NCI-H146 treated with DMSO at 0.1 percent for 48 hours (cell line): ENCODE data around the gene FOSL2.

ENCODE experiments used
- DNase-seq: peaks from one replicate; lab custom pipeline; 2025; ENCODE audit not compliant: unreplicated experiment; lab: John Stamatoyannopoulos, UW

FOSL2 gene

GRCh38 chr2:28430377-28430765 is 37.7 kb downstream of the FOSL2 start:
- DNase-seq = no peak

DNA sequence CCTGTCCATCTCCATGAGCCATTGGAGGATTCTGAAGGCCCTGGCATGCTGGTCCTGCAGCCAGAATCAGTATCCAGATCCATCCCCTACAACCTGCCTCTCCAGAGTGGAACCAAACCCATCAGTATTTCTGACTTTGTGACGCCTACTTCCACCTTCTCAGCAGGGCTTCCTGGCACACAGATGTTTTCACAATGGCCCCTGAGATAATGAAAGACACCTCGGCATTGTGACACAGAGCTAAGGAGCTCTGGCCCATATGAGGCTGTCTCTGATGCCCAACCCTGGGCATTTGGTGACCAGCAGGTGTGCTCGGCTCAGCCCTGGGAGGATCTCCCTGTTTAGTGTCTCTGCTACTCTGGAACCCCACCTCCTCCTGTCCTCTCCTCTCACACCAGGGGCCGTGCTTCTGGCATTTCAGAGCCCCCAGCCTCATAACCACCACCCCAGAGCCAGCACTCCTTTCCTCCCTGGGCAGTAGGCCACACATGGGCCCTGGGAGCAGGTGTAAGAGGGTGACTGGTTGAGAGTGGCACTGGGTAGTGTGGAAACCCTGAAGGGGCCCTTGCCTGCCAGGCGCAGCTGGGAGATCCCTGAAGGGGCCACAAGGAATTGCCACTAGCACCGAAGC is 38.2 kb downstream of the FOSL2 start:
- no peak for DNase-seq

- no peak for DNase-seq
Observed at GRCh38 chr2:28431741-28432140, 39.1 kb downstream of the FOSL2 start.

DNA sequence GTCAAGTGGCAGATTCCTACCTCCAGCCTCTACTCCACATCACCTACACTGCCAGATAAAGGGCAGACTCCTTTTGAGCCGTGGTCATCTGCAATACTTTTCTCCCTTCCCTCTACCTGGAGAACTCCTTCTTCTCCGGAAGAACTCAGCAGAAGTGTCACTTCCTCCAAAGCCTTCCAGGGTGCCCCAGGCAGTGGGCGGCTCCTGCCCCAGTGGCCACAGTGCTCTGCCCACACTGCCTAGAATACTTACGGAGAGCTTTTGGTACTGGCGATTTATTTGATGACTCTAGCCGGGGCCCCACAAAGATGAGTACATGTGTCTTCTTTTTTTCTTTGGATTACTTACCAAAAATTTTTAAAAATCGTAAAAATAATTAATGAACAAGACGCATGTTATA is 39.7 kb downstream of the FOSL2 start:
- DNase-seq = no peak

DNA sequence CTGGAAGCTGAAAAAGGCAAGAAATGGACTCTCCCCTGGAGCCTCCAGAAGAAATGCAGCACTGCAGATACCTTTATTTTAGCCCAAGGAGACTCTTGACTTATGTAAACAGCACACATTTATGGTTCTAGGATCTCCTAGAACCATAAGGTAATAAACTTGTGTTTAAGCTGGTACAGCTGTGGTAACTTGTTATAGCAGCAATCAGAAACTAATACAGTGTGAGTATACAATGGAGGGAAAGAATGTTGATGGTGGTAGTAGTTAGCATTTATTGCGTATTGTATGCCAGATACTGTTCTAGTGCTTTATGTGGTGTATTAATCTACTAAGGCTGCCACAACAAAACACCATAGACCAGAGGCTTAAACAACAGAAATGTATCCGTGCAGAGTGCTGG is 40.6 kb downstream of the FOSL2 start:
- DNase-seq = no peak

DNA sequence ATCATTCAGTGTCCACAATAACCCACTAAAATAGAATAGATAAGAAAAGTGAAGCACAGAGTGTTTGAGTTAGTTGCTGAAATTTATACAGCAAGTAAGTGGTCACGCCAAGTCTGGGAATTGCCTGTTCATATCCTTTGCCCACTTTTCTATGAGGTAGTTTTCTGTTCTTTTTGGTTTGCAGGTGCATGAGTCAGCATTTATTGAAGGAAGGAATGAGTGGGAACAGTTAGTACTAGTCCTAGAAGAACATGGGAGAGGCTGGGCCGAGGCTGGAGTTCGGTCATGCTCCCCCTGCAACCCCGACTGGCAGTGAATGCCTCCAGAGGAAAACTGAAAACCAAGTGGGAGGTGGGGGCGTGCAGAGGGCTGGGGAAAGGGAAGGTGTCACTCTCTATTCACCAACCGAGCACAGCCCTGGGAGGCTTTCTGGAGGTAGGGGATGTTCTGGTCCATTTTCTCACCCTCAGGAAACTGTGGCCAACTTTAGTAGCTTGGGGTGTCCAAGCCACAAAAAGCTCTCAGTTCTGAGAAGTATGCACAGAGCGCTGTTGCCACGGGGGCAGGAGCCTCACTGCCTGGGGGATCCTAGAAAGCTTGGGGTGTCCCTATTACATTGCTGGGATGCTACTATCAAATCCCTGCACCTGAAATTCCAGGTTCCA is 41.4 kb downstream of the FOSL2 start:
- no peak for DNase-seq

DNA sequence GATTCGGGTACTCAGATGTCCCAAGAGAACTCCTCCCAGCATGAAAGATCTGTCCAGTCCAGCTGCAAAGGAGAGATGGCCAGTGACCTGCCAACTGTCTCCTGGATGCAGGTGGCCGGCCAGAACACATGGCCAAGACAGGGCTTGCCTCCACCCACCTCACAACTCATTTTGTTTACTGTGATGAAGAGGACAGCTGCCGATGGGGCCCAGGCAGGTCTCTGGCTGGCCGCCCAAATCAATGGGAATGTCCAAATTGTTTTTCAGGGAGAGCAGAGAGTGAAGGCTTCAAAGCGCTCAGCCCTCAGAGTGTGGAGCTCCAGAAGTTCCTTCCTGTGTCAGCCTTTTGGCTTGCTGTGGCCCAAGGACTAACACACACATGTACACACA is 41.9 kb downstream of the FOSL2 start:
- DNase-seq = no peak

DNA sequence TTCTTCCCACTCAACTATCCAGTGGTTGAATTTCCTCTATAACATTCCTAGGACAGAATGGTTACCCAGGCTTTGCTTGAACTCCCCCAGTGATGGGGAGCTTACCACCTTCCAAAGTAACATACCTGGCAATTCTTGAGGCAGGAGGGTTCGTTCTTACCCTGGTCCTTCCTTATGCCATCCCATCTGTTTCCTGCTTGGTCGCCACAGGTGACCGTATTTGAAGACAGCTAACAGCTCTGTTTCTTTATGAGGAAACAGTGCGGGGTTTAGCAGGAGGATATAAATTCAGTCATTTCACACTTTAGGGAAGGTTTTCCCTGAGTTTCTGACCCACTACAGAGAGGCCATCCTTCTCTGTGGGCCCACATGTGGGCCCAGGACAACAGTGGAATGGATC is 42.6 kb downstream of the FOSL2 start:
- no peak for DNase-seq

- DNase-seq = no peak
Observed at GRCh38 chr2:28435814-28436351, 43.2 kb downstream of the FOSL2 start.

DNA sequence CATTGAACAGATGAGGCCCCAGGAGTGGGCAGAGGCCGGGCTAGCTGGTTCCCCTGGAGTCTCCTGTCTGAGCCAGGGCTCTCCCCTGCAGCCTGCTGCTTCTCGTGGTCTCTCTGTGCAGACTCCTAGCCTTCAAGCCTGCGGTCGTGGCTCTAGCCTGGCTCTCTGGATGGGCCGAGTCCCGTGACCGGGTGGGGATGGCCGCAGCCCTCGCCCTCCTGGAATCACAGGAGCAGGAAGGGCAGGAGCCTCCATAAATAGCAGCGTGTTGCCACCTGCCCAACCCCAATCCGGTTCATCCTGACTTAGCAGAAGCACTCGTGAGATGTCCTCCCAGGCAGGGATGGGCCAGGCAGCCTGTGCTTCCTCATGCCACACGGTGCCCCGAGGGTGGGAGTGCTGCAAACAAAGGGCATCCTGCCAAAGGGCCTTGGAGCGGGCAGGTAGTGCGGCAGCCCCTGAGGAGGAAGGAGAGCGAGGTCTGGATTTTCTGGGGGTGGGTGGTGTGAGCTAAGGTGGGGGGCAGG is 43.9 kb downstream of the FOSL2 start:
- DNase-seq = no peak

- no peak for DNase-seq
Observed at GRCh38 chr2:28437149-28437835, 44.6 kb downstream of the FOSL2 start.

DNA sequence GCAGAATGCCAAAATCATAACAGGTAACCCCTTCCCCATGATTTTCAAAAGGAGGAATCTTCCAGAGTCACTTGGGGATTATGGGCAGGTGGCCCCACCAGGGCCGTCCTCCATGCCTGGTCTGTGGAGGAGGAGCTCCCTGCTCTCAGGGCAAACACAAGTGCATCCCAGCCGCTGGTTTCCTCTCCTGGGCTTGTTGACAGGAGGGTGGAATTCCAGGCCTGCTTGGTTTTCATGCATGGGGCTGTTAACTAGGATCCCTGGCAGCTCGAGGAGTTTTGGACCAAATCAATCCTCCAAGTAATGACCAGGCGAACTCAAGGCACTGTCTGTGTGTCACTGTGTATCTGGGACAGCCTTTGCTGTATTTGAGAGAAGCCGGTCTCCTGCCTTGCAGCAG is 45.3 kb downstream of the FOSL2 start:
- no peak for DNase-seq

- DNase-seq = no peak
Observed at GRCh38 chr2:28438532-28439063, 45.9 kb downstream of the FOSL2 start.

DNA sequence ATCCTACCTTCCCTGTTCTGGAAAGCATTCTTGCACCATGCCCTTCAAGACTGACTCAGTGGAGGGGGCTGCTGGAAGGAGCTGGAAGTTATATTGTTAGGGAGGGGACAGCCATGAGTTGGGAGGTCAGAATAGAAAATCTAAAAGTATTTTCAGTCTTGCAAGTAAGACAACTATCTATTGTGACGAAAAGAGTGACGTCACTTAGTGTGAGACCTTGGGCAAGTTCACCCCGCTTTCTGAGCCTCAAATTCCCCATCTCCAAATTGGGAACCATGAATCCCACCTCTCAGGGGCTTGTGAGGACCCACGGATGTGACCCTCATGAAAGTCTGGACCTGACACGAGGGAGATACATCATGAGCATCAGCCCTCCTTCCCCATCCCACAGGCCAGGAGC is 46.5 kb downstream of the FOSL2 start:
- no peak for DNase-seq

DNA sequence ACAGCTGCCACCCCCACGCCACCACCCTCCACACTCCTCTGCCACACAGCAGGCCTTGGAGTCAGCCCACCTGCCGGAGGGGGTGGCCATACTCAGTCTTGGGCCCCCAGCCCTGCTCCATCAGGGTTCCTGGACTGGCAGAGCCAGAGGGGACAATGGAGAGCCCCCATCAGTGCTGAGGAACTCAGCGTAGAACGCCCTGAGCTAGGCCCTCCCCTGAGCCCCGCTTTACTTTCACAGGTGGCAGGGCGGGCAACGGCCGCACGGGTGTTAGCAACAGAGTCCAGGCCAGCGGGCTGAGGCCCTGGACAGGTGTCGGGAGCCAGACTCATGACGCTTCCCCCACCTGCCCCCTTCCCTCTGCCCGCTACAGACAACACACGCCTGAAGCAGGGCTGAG is 47.1 kb downstream of the FOSL2 start:
- no peak for DNase-seq

- DNase-seq = no peak
Observed at GRCh38 chr2:28442328-28442727, 49.7 kb downstream of the FOSL2 start.

DNA sequence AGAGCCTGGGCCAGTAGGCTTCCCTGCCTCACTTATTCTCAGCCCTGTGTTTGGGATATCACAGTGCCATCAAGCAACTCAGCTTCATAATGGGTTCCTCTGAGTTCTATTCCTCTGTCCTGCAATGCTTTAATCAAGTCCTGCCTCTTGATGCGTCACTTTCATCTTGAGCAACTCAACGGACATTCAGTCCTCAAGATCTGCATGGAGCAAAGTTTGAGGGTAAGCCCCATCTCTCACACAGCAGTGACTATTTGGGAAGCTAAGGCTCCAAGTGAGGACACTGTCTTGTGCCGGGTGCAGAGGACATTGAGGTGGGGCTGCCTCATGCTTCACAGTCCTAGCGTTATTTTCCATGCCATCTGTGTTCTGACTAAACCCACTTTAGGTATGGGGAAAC is 52.3 kb downstream of the FOSL2 start:
- no peak for DNase-seq

DNA sequence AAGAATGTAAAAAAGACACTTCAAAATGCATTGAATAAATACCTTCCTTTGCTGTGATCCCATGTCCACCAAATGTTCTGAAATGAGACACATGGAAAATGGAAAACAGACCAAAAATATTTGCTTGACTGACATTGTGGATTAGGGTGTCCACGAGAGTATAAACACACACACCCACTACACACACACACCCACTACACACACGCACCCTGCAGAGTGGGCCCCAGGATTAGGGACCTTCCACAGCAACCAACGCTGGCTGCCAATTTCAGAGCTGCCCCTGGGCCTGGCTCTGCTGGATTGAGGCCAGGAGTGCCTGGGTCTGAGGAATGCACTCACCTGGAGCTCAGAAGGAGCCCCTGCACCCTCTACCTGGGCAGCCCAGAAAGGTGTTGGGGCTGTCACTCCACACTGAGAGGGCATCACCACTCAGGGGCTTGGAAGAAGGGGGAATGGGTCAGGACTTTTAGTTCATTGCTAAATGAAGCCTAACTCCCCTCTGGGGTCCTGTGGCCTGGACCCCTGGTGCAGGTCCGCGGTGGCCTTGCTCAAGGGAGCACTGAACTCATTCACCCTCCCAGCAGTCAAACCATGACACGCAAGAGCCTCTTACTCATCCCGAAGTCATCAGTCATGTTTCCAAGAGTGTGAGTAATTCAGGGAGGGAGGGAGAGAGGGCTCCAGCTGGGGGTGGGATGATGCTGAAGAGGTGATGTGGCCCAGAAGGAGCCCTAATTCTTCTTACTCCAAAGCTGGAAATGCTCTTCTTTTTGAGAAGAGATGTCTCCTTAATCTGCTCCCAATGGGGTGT is 53.0 kb downstream of the FOSL2 start:
- no peak for DNase-seq

DNA sequence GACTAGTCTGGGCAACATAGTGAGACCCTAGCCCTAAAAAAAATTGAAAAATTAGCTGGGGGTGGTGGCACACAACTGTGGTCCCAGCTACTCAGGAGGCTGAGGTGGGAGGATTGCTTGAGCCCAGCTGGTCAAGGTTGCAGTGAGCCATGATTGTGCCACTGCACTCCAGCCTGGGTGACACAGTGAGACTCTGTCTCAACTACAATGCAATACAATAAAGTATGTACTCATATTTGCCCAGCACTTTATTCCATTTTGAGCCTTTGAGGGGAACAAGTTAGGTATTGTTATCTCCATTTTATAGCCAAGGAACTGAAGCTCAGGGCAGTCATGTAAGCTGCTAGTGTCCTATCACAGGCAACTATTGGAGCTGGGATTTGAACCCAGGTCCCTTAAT is 53.9 kb downstream of the FOSL2 start:
- DNase-seq = no peak

GRCh38 chr2:28447086-28447485 is 54.4 kb downstream of the FOSL2 start:
- DNase-seq = no peak
